Mucosa of descending colon (tissue), 3 donors: Measurements from ENCODE around the gene RHBDD1. TPM values are rescaled to one million over a fixed set of nuclear protein-coding genes. Genes with fewer than 3 reads are reported as not detected.

Experiments used
- ATAC-seq: fragments of 200-7000 bp; cut with Tn5 transposase; one replicate; pipeline ENCODE4 v1.9.1; 2020; ENCODE audit warnings: mild to moderate bottlenecking, moderate library complexity
- DNase-seq, 3 donors: peaks; one replicate each; pipeline ENCODE4 v3.0.0-alpha.2; 2020
- H3K36me3 ChIP-seq: fragments of 200-600 bp; one replicate; pipeline ENCODE4 v1.8.0; 2021; ENCODE audit warnings: low read depth, mild to moderate bottlenecking
- H3K4me1 ChIP-seq: fragments of 200-600 bp; one replicate; pipeline ENCODE4 v1.8.0; 2021; ENCODE audit warnings: low read depth, mild to moderate bottlenecking
- H3K4me3 ChIP-seq: fragments of 200-600 bp; one replicate; pipeline ENCODE4 v1.8.0; 2021; ENCODE audit warnings: mild to moderate bottlenecking
- H3K9me3 ChIP-seq: fragments of 200-600 bp; one replicate; pipeline ENCODE4 v1.8.0; 2021; ENCODE audit warnings: mild to moderate bottlenecking
- CTCF ChIP-seq: fragments of 200-600 bp; IDR thresholded peaks from one replicate; pipeline ENCODE4 v1.8.0; 2022; ENCODE audit warnings: antibody characterized with exemption, mild to moderate bottlenecking
- intact Hi-C, 2 donors: fragments of 100-400 bp; cut with DNase I in 1 of 2; cut with micrococcal nuclease in 1 of 2; formaldehyde crosslinking; loops; one replicate each; pipeline versions ENCODE4 v1.11.0 to v1.11.1; 2022; cut with DNase I, micrococcal nuclease
- total RNA-seq, 3 donors: library from RNA; stranded (reverse); fragmentation: NEBNext Ultra II Directional in 2 of 3; extraction: Animal tissue kit (Norgen Biotek cat#: 25700) in 2 of 3; gene quantifications; one replicate each; pipeline versions ENCODE4 v1.2.1 to v1.2.4, GENCODE V29; 2021 to 2023
- donor health status: DM: no; HTN: no; CAD: no; lungs with moderate emphysema.
- donor health status: DM: no; HTN: no; CAD: no.
- donor health status: DM: no; HTN: yes; CAD: no.

Gene RHBDD1
- total RNA-seq, 3 donors from 2014 or later: 28.7 to 41.6 (median 30.5) TPM

GRCh38 chr2:226890286-226890685 lies 54.4 kb downstream of the RHBDD1 start:
- H3K9me3 ChIP-seq: no peaks in the 10 kb centered on the region
- ATAC-seq (no peak), DNase-seq (no peak)
- H3K4me1 ChIP-seq: no peaks in the 10 kb centered on the region
- intact Hi-C loops: no loop called here
- no peaks in the 10 kb centered on the region for H3K36me3 ChIP-seq
- no peak for TF ChIP-seq CTCF
- no peak overlapping the region for H3K4me3 ChIP-seq

- no peak for ATAC-seq
These were observed 56.1 kb downstream of the RHBDD1 start for GRCh38 chr2:226891780-226892590.

GRCh38 chr2:226892729-226893128 lies 56.9 kb downstream of the RHBDD1 start:
- no peak overlapping the region for H3K4me3 ChIP-seq
- intact Hi-C loops: no loop called here
- H3K36me3 ChIP-seq: no peaks in the 10 kb centered on the region
- no peak for DNase-seq
- H3K9me3 ChIP-seq: no peaks in the 10 kb centered on the region
- no peak for TF ChIP-seq CTCF
- H3K4me1 ChIP-seq: no peaks in the 10 kb centered on the region
- no peak for ATAC-seq

More at GRCh38 chr2:226891780-226892590, 56.1 kb downstream of the RHBDD1 start:
- intact Hi-C loops: no loop called here
- Histone ChIP-seq H3K4me3 (no peak overlapping the region), H3K36me3 (no peaks in the 10 kb centered on the region), H3K9me3 (no peaks in the 10 kb centered on the region), H3K4me1 (no peaks in the 10 kb centered on the region)
- TF ChIP-seq CTCF: no peak
- no peak for DNase-seq

GRCh38 chr2:226893216-226893615 lies 57.4 kb downstream of the RHBDD1 start:
- no peak for TF ChIP-seq CTCF
- intact Hi-C loops: no loop called here
- no peaks in the 10 kb centered on the region for H3K36me3 ChIP-seq

GRCh38 chr2:226894752-226895151 lies 58.9 kb downstream of the RHBDD1 start:
- Histone ChIP-seq H3K4me3 (no peak overlapping the region), H3K4me1 (no peaks in the 10 kb centered on the region), H3K9me3 (no peaks in the 10 kb centered on the region), H3K36me3 (no peaks in the 10 kb centered on the region)
- no peak for ATAC-seq
- TF ChIP-seq CTCF: no peak
- DNase-seq: no peak
- intact Hi-C loops: no loop called here

More at GRCh38 chr2:226893216-226893615, 57.4 kb downstream of the RHBDD1 start:
- DNase-seq (no peak), ATAC-seq (no peak)
- Histone ChIP-seq H3K9me3 (no peaks in the 10 kb centered on the region), H3K4me3 (no peak overlapping the region), H3K4me1 (no peaks in the 10 kb centered on the region)
